ENCODE data around the gene ERH. TPM values are rescaled to one million over a fixed set of nuclear protein-coding genes. Genes with fewer than 3 reads are reported as not detected.

ERH gene
- total RNA-seq, 1 experiment from 2014 or later = 222 TPM

- ChIA-PET POLR2A (no interaction called here), CTCF (no interaction called here)
- Histone ChIP-seq H3K9me3 (ENCODE audit: control insufficient read depth, insufficient read depth, low read depth, low read length) (no peaks in the 10 kb centered on the region), H3K36me3 (ENCODE audit: control insufficient read depth, insufficient read depth, low read length) (no peaks in the 10 kb centered on the region), H3K27ac (ENCODE audit: low read length) (no peak overlapping the region), H3K27me3 (ENCODE audit: control insufficient read depth, insufficient read depth, low read length) (no peaks in the 10 kb centered on the region), H3K4me1 (ENCODE audit: control insufficient read depth, insufficient read depth, low read length) (no peaks in the 10 kb centered on the region), H3K4me3 (ENCODE audit: low read depth in 2 of 2, low read length in 2 of 2) (no peak overlapping the region)
- no peak for DNase-seq (ENCODE audit: low read depth, low spot score)
- BruUV-seq (replicated peaks) = no TSS peak
- intact Hi-C loops (cut with micrococcal nuclease; ENCODE audit: unreplicated experiment) = no loop called here
- in situ Hi-C loops (cut with HindIII; ENCODE audit: low pct_unique_long_range_greater_than_20kb, low sequenced_read_pairs) = no loop called here
- ATAC-seq = no peak
- no peak for TF ChIP-seq CTCF (IDR thresholded peaks at IDR 0.05)
- TF ChIP-seq POLR2AphosphoS5 (IDR thresholded peaks at IDR 0.05; ENCODE audit: low read depth, low read length) = no peak
- TF ChIP-seq REST (IDR thresholded peaks at IDR 0.05; ENCODE audit: insufficient read depth in 1 of 2, low read depth in 2 of 2, low read length in 1 of 2) = no peak
- no peak for TF ChIP-seq SIN3A (IDR thresholded peaks at IDR 0.05; ENCODE audit: borderline replicate concordance, insufficient read depth, low read depth, low read length)
- no peak for TF ChIP-seq TCF7L2 (IDR thresholded peaks at IDR 0.05; ENCODE audit: low read depth, low read length)
Measured at GRCh38 chr14:69337984-69338383, 60.1 kb downstream of the ERH start.

- Histone ChIP-seq H3K4me3 (ENCODE audit: low read depth in 2 of 2, low read length in 2 of 2) (no peak overlapping the region), H3K27ac (ENCODE audit: low read length) (no peak overlapping the region), H3K4me1 (ENCODE audit: control insufficient read depth, insufficient read depth, low read length) (no peaks in the 10 kb centered on the region), H3K36me3 (ENCODE audit: control insufficient read depth, insufficient read depth, low read length) (no peaks in the 10 kb centered on the region), H3K9me3 (ENCODE audit: control insufficient read depth, insufficient read depth, low read depth, low read length) (no peaks in the 10 kb centered on the region), H3K27me3 (ENCODE audit: control insufficient read depth, insufficient read depth, low read length) (no peaks in the 10 kb centered on the region)
- CTCF ChIA-PET = no interaction called here
- in situ Hi-C loops (cut with HindIII; ENCODE audit: low pct_unique_long_range_greater_than_20kb, low sequenced_read_pairs) = no loop called here
- no peak for TF ChIP-seq TCF7L2 (IDR thresholded peaks at IDR 0.05; ENCODE audit: low read depth, low read length)
- TF ChIP-seq REST (IDR thresholded peaks at IDR 0.05; ENCODE audit: insufficient read depth in 1 of 2, low read depth in 2 of 2, low read length in 1 of 2) = no peak
- no peak for TF ChIP-seq CTCF (IDR thresholded peaks at IDR 0.05)
- no peak for TF ChIP-seq SIN3A (IDR thresholded peaks at IDR 0.05; ENCODE audit: borderline replicate concordance, insufficient read depth, low read depth, low read length)
- no peak for TF ChIP-seq POLR2AphosphoS5 (IDR thresholded peaks at IDR 0.05; ENCODE audit: low read depth, low read length)
- no TSS peak for BruUV-seq (replicated peaks)
- DNase-seq (ENCODE audit: low read depth, low spot score) = no peak
- ATAC-seq = no peak
- POLR2A ChIA-PET = interaction anchor here (0.5 kb wide), 1 partner anchor 13 kb away, joined by 4 read pairs; no protein-coding TSS in a partner anchor
- intact Hi-C loops (cut with micrococcal nuclease; ENCODE audit: unreplicated experiment) = no loop called here
Measured at GRCh38 chr14:69335371-69335771, 62.7 kb downstream of the ERH start.

Measured in Panc1 (cell line).